Stimulated activated CD4-positive, alpha-beta T cell treated with anti-CD3 and anti-CD28 coated beads, Interleukin-4, amount 100 ng/mL, for 24 hours (primary cell): ENCODE measurements around the gene DUT.

ENCODE experiments used
- DNase-seq: peaks from one replicate; pipeline ENCODE4 v3.0.0-alpha.2; 2020

The DUT gene

GRCh38 chr15:48371961-48372360 is 40.7 kb downstream of the DUT start:
- DNase-seq = no peak

- DNase-seq = no peak
These were observed 42.7 kb downstream of the DUT start for GRCh38 chr15:48373821-48374451.

- no peak for DNase-seq
These were observed 43.2 kb downstream of the DUT start for GRCh38 chr15:48374472-48374871.

- no peak for DNase-seq
These were observed 44.5 kb downstream of the DUT start for GRCh38 chr15:48375767-48376166.

GRCh38 chr15:48380198-48380597 is 49.0 kb downstream of the DUT start:
- DNase-seq = no peak

GRCh38 chr15:48381861-48382260 is 50.6 kb downstream of the DUT start:
- DNase-seq = no peak

GRCh38 chr15:48383031-48383430 is 51.8 kb downstream of the DUT start:
- no peak for DNase-seq

- DNase-seq = no peak
These were observed 53.4 kb downstream of the DUT start for GRCh38 chr15:48384616-48385015.

GRCh38 chr15:48385031-48385830 is 54.0 kb downstream of the DUT start:
- DNase-seq = no peak

GRCh38 chr15:48388016-48388851 is 57.0 kb downstream of the DUT start:
- DNase-seq = no peak

GRCh38 chr15:48388910-48389309 is 57.7 kb downstream of the DUT start:
- DNase-seq = no peak

GRCh38 chr15:48389691-48390143 is 58.5 kb downstream of the DUT start:
- DNase-seq = no peak

- DNase-seq = no peak
These were observed 60.7 kb downstream of the DUT start for GRCh38 chr15:48391950-48392349.

GRCh38 chr15:48392356-48392755 is 61.1 kb downstream of the DUT start:
- no peak for DNase-seq
